Measurements from ENCODE around the gene ANKLE1. TPM values are rescaled to one million over a fixed set of nuclear protein-coding genes. Genes with fewer than 3 reads are reported as not detected.
A peak's percentile ranks its signal among the peaks of the same experiment; 100 is the strongest.

ANKLE1 gene
- total and polyA plus RNA-seq, 10 of the 15 experiments (the other 5 are each of a cell fraction or from before 2014, with no cell fraction given), result 2.2 to 17.9 (median 10.9) TPM

GRCh38 chr19:17324357-17325114 is 42.8 kb downstream of the ANKLE1 start:
- Histone ChIP-seq H3K4me3 (no peak overlapping the region), H3K4me2 (ENCODE audit: control insufficient read depth, insufficient read depth) (no peak overlapping the region), H3K79me2 (ENCODE audit: control insufficient read depth, insufficient read depth, low read length) (no peaks in the 10 kb centered on the region), H3K27me3 (replicated peaks in 1 of 2; ENCODE audit: control insufficient read depth in 2 of 2, insufficient read depth in 2 of 2, low read length in 1 of 2) (no peaks in the 10 kb centered on the region; a peak in 1 of 4 replicates), H2AFZ (ENCODE audit: control insufficient read depth, low read depth, low read length) (no peak overlapping the region), H3K4me1 (ENCODE audit: control insufficient read depth, insufficient read depth, low read length) (no peaks in the 10 kb centered on the region), H3K27ac (ENCODE audit: control insufficient read depth, insufficient read depth) (no peak overlapping the region), H3K9ac (ENCODE audit: control insufficient read depth, insufficient read depth, low read length) (no peak overlapping the region), H4K20me1 (ENCODE audit: control insufficient read depth, insufficient read depth) (no peaks in the 10 kb centered on the region), H3K9me3 (replicated peaks; ENCODE audit: control insufficient read depth, insufficient read depth, low read length) (no peaks in the 10 kb centered on the region), H3K36me3 (ENCODE audit: control insufficient read depth in 2 of 2, insufficient read depth in 2 of 2, low read length in 1 of 2) (peaks cover 5 to 8% of the 10 kb centered on the region in 2 experiments; a peak in 3 of 4 replicates)
- ATAC-seq (no peak), DNase-seq (ENCODE audit: low read depth, low spot score) (no peak), FAIRE-seq (no peak)
- ChIA-PET RAD21 (ENCODE audit: unreplicated experiment) (interaction anchor here (1.4 kb wide), 1 partner anchor 15 kb away, joined by 3 read pairs; the partner anchor contains the start of gene DDA1), POLR2A (interaction anchor here (1.8 kb wide), 1 partner anchor 20 kb away, joined by 8 read pairs; the partner anchor contains the start of gene MRPL34), SMC1A (ENCODE audit: uncharacterized antibody, unreplicated experiment) (no interaction called here), CTCF (interaction anchor here (0.9 kb wide), 1 partner anchor 19 kb away, joined by 4 read pairs; the partner anchor contains the start of gene MRPL34)
- 79% methylated on average over 28 of the region's 28 CpGs for WGBS (ENCODE audit: insufficient coverage, insufficient replicate concordance, low lambda C conversion rate, missing lambda C conversion rate)
- in situ Hi-C loops (cut with MboI), result no loop called here
- no TSS peak for BruUV-seq (replicated peaks)
- intact Hi-C loops (cut with micrococcal nuclease; ENCODE audit: unreplicated experiment), result no loop called here
- TF ChIP-seq POU2F2 (IDR thresholded peaks at IDR 0.05; ENCODE audit: borderline replicate concordance, low read depth, low read length) (no peak), RB1 (IDR thresholded peaks at IDR 0.05; ENCODE audit: borderline replicate concordance) (no peak), IRF4 (IDR thresholded peaks at IDR 0.05; ENCODE audit: low read depth, low read length) (no peak), SIN3A (IDR thresholded peaks at IDR 0.05; ENCODE audit: low read depth, low read length) (no peak), POLR2A (IDR thresholded peaks at IDR 0.05; ENCODE audit: low read depth, low read length) (0 out of 2 replicates have a peak, but pooled peaks have one; percentile 17), MXI1 (IDR thresholded peaks at IDR 0.05; ENCODE audit: low read depth, low read length) (no peak), EED (IDR thresholded peaks at IDR 0.05; ENCODE audit: low read depth) (no peak)

GRCh38 chr19:17325133-17325532 is 43.4 kb downstream of the ANKLE1 start:
- ATAC-seq, result no peak
- intact Hi-C loops (cut with micrococcal nuclease; ENCODE audit: unreplicated experiment), result no loop called here
- TF ChIP-seq ATF7 (IDR thresholded peaks at IDR 0.05; ENCODE audit: low read depth) (no peak), USF1 (IDR thresholded peaks at IDR 0.05; ENCODE audit: borderline replicate concordance, extremely low read length, insufficient read depth, low read depth, low read length) (no peak), BCL3 (IDR thresholded peaks at IDR 0.05; ENCODE audit: borderline replicate concordance, insufficient read depth, low read depth, low read length, poor library complexity, severe bottlenecking) (no peak), MYC (IDR thresholded peaks at IDR 0.05; ENCODE audit: insufficient read depth, insufficient read length, insufficient replicate concordance, low read length, severe bottlenecking) (no peak), EP300 (IDR thresholded peaks at IDR 0.05; ENCODE audit: borderline replicate concordance in 1 of 2, control insufficient read depth in 1 of 2, low read depth in 2 of 2, low read length in 2 of 2) (no peak), IKZF2 (IDR thresholded peaks at IDR 0.05) (no peak)

More at GRCh38 chr19:17325133-17325532, 43.4 kb downstream of the ANKLE1 start:
- no peaks in the 10 kb centered on the region; a peak in 1 of 4 replicates for H3K27me3 ChIP-seq (replicated peaks in 1 of 2; ENCODE audit: control insufficient read depth in 2 of 2, insufficient read depth in 2 of 2, low read length in 1 of 2)
- H3K27ac ChIP-seq (ENCODE audit: control insufficient read depth, insufficient read depth), result no peak overlapping the region
- H3K4me1 ChIP-seq (ENCODE audit: control insufficient read depth, insufficient read depth, low read length), result no peaks in the 10 kb centered on the region
- no peak overlapping the region for H3K9ac ChIP-seq (ENCODE audit: control insufficient read depth, insufficient read depth, low read length)
- SMC1A ChIA-PET (ENCODE audit: uncharacterized antibody, unreplicated experiment), result no interaction called here
- 86% methylated on average over 20 of the region's 20 CpGs for WGBS (ENCODE audit: insufficient coverage, insufficient replicate concordance, low lambda C conversion rate, missing lambda C conversion rate)
- H3K4me2 ChIP-seq (ENCODE audit: control insufficient read depth, insufficient read depth), result no peak overlapping the region
- no TSS peak for BruUV-seq (replicated peaks)
- FAIRE-seq (no peak), DNase-seq (ENCODE audit: low read depth, low spot score) (no peak)
- in situ Hi-C loops (cut with MboI), result no loop called here
- RAD21 ChIA-PET (ENCODE audit: unreplicated experiment), result interaction anchor here (1.4 kb wide), 1 partner anchor 16 kb away, joined by 3 read pairs; the partner anchor contains the start of gene DDA1
- H3K4me3 ChIP-seq, result no peak overlapping the region
- CTCF ChIA-PET, result no interaction called here
- no peaks in the 10 kb centered on the region for H4K20me1 ChIP-seq (ENCODE audit: control insufficient read depth, insufficient read depth)
- H3K79me2 ChIP-seq (ENCODE audit: control insufficient read depth, insufficient read depth, low read length), result no peaks in the 10 kb centered on the region
- H3K36me3 ChIP-seq (ENCODE audit: control insufficient read depth in 2 of 2, insufficient read depth in 2 of 2, low read length in 1 of 2), result peaks cover 3 to 6% of the 10 kb centered on the region in 2 experiments; a peak in 3 of 4 replicates
- no peaks in the 10 kb centered on the region for H3K9me3 ChIP-seq (replicated peaks; ENCODE audit: control insufficient read depth, insufficient read depth, low read length)
- POLR2A ChIA-PET, result interaction anchor here (1.8 kb wide), 1 partner anchor 20 kb away, joined by 8 read pairs; the partner anchor contains the start of gene MRPL34
- no peak overlapping the region for H2AFZ ChIP-seq (ENCODE audit: control insufficient read depth, low read depth, low read length)

Measured in GM12878 (cell line).